ENCODE results near the gene FGD4.

FGD4 gene

GRCh38 chr12:32443491-32443890 is 44.1 kb downstream of the FGD4 start:
- Histone ChIP-seq H3K27ac (no peak overlapping the region), H3K4me3 (no peak overlapping the region), H3K9ac (ENCODE audit: insufficient read length) (no peak overlapping the region), H3K36me3 (ENCODE audit: insufficient read depth, low read length) (no peaks in the 10 kb centered on the region), H3K9me3 (ENCODE audit: low read depth, low read length) (no peaks in the 10 kb centered on the region)
- DNase-seq (ENCODE audit: low read depth, low spot score) = no peak
- TF ChIP-seq EZH2 (IDR thresholded peaks at IDR 0.05) (no peak), POLR2AphosphoS5 (IDR thresholded peaks at IDR 0.05; ENCODE audit: borderline replicate concordance, low read depth, low read length) (no peak), FOXP2 (optimal IDR thresholded peaks at IDR 0.05; ENCODE audit: control extremely low read depth, extremely low read length, insufficient read depth) (no peak)

GRCh38 chr12:32444895-32445294 is 45.5 kb downstream of the FGD4 start:
- DNase-seq (ENCODE audit: low read depth, low spot score) = no peak
- Histone ChIP-seq H3K27ac (no peak overlapping the region), H3K36me3 (ENCODE audit: insufficient read depth, low read length) (no peaks in the 10 kb centered on the region), H3K9ac (ENCODE audit: insufficient read length) (no peak overlapping the region), H3K9me3 (ENCODE audit: low read depth, low read length) (no peaks in the 10 kb centered on the region), H3K4me3 (no peak overlapping the region)
- TF ChIP-seq FOXP2 (optimal IDR thresholded peaks at IDR 0.05; ENCODE audit: control extremely low read depth, extremely low read length, insufficient read depth) (no peak), POLR2AphosphoS5 (IDR thresholded peaks at IDR 0.05; ENCODE audit: borderline replicate concordance, low read depth, low read length) (no peak), EZH2 (IDR thresholded peaks at IDR 0.05) (no peak)

DNA sequence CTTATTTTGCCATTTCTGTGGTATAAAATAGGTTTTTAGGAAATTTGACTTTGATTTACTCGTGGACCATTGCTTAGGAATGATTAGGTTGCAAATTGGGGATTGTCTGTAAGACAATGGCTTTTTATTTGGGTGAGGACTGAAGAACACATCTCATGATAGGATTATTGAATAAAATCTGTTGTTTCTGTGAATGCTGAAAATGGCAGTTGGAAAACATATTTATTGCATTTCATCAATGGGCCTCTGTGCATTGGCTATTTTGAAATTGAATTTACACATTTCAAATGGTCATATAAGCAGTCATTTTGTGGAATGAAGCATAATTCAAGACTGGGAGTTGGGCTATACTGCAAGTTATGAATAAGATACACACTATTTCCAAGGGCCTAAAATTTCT is 46.0 kb downstream of the FGD4 start:
- Histone ChIP-seq H3K9me3 (ENCODE audit: low read depth, low read length) (no peaks in the 10 kb centered on the region), H3K4me3 (no peak overlapping the region), H3K9ac (ENCODE audit: insufficient read length) (no peak overlapping the region), H3K36me3 (ENCODE audit: insufficient read depth, low read length) (no peaks in the 10 kb centered on the region), H3K27ac (no peak overlapping the region)
- TF ChIP-seq POLR2AphosphoS5 (IDR thresholded peaks at IDR 0.05; ENCODE audit: borderline replicate concordance, low read depth, low read length) = no peak
- TF ChIP-seq EZH2 (IDR thresholded peaks at IDR 0.05) = no peak
- TF ChIP-seq FOXP2 (optimal IDR thresholded peaks at IDR 0.05; ENCODE audit: control extremely low read depth, extremely low read length, insufficient read depth) = no peak
- DNase-seq (ENCODE audit: low read depth, low spot score) = no peak

GRCh38 chr12:32446316-32447119 is 47.2 kb downstream of the FGD4 start:
- TF ChIP-seq FOXP2 (optimal IDR thresholded peaks at IDR 0.05; ENCODE audit: control extremely low read depth, extremely low read length, insufficient read depth) (no peak), EZH2 (IDR thresholded peaks at IDR 0.05) (no peak), POLR2AphosphoS5 (IDR thresholded peaks at IDR 0.05; ENCODE audit: borderline replicate concordance, low read depth, low read length) (no peak)
- DNase-seq (ENCODE audit: low read depth, low spot score) = no peak
- Histone ChIP-seq H3K27ac (no peak overlapping the region), H3K4me3 (no peak overlapping the region), H3K36me3 (ENCODE audit: insufficient read depth, low read length) (no peaks in the 10 kb centered on the region), H3K9me3 (ENCODE audit: low read depth, low read length) (no peaks in the 10 kb centered on the region), H3K9ac (ENCODE audit: insufficient read length) (no peak overlapping the region)

- Histone ChIP-seq H3K4me3 (no peak overlapping the region), H3K9me3 (ENCODE audit: low read depth, low read length) (no peaks in the 10 kb centered on the region), H3K9ac (ENCODE audit: insufficient read length) (no peak overlapping the region), H3K27ac (no peak overlapping the region), H3K36me3 (ENCODE audit: insufficient read depth, low read length) (no peaks in the 10 kb centered on the region)
- no peak for DNase-seq (ENCODE audit: low read depth, low spot score)
- TF ChIP-seq POLR2AphosphoS5 (IDR thresholded peaks at IDR 0.05; ENCODE audit: borderline replicate concordance, low read depth, low read length) = no peak
- TF ChIP-seq FOXP2 (optimal IDR thresholded peaks at IDR 0.05; ENCODE audit: control extremely low read depth, extremely low read length, insufficient read depth) = no peak
- no peak for TF ChIP-seq EZH2 (IDR thresholded peaks at IDR 0.05)
Observed at GRCh38 chr12:32448586-32448985, 49.2 kb downstream of the FGD4 start.

DNA sequence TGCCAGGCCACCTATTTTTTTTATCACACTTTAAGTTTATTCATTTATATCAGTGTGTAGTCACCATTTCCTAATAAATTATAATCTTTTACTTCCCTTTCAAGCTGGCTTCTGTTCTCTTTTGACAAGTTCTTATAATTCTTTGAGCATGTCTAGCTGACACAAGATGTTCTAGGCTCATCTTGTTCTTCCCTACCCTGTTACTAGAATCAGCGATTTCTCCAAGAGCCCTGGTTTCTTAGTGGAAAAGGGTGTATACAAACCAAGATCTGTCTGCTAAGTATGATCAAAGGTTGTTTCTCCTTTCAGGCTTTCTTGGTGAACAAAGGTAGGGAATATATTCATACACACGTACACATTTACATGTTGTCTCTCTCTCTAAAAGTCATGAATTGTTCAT is 51.0 kb downstream of the FGD4 start:
- Histone ChIP-seq H3K9ac (ENCODE audit: insufficient read length) (no peak overlapping the region), H3K9me3 (ENCODE audit: low read depth, low read length) (no peaks in the 10 kb centered on the region), H3K36me3 (ENCODE audit: insufficient read depth, low read length) (no peaks in the 10 kb centered on the region), H3K27ac (no peak overlapping the region), H3K4me3 (no peak overlapping the region)
- TF ChIP-seq EZH2 (IDR thresholded peaks at IDR 0.05) (no peak), POLR2AphosphoS5 (IDR thresholded peaks at IDR 0.05; ENCODE audit: borderline replicate concordance, low read depth, low read length) (no peak), FOXP2 (optimal IDR thresholded peaks at IDR 0.05; ENCODE audit: control extremely low read depth, extremely low read length, insufficient read depth) (no peak)
- DNase-seq (ENCODE audit: low read depth, low spot score) = no peak

DNA sequence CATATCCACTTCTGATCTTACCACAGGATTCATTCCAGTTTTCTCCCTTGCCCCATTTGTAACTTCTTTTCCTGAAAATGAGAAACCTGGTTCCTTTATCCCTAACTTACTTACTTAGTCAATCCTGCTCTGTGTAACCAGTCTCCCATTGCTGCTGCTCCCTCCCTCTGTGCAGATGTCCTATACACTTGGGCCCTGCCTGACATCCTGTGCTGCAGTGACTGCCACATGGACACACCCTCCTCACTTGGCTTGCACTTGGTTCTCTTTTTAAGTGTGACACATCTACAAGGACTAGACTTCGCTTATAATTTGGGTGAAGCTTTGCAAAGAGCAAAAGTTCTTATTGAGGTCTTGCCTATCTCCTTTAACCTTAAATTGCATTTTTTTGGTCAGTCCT is 51.4 kb downstream of the FGD4 start:
- Histone ChIP-seq H3K36me3 (ENCODE audit: insufficient read depth, low read length) (no peaks in the 10 kb centered on the region), H3K9me3 (ENCODE audit: low read depth, low read length) (no peaks in the 10 kb centered on the region), H3K9ac (ENCODE audit: insufficient read length) (no peak overlapping the region), H3K4me3 (no peak overlapping the region), H3K27ac (no peak overlapping the region)
- TF ChIP-seq FOXP2 (optimal IDR thresholded peaks at IDR 0.05; ENCODE audit: control extremely low read depth, extremely low read length, insufficient read depth) (no peak), EZH2 (IDR thresholded peaks at IDR 0.05) (no peak), POLR2AphosphoS5 (IDR thresholded peaks at IDR 0.05; ENCODE audit: borderline replicate concordance, low read depth, low read length) (no peak)
- no peak for DNase-seq (ENCODE audit: low read depth, low spot score)

DNA sequence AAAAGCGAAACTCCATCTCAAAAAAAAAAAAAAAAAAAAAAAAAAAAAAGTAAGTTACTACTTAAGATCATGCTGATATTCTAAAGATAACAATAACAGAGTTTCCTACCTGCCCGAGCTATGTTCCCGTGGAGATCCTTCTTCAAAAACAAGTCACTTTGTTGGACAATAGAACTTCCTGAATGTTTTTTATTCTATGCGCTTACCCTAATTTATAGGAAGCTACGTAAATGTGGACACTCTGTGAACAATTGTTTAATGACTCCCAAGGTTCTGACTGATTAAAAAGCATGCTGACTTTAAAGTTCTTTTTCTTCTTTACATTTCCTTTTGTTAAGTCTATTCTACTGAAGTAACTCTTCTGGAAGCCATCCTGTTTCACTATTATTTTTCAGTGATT is 52.5 kb downstream of the FGD4 start:
- no peak overlapping the region for H3K27ac ChIP-seq
- no peaks in the 10 kb centered on the region for H3K9me3 ChIP-seq (ENCODE audit: low read depth, low read length)
- H3K4me3 ChIP-seq = no peak overlapping the region
- no peaks in the 10 kb centered on the region for H3K36me3 ChIP-seq (ENCODE audit: insufficient read depth, low read length)
- no peak for TF ChIP-seq FOXP2 (optimal IDR thresholded peaks at IDR 0.05; ENCODE audit: control extremely low read depth, extremely low read length, insufficient read depth)
- no peak for DNase-seq (ENCODE audit: low read depth, low spot score)
- H3K9ac ChIP-seq (ENCODE audit: insufficient read length) = no peak overlapping the region

GRCh38 chr12:32454075-32454474 is 54.7 kb downstream of the FGD4 start:
- Histone ChIP-seq H3K4me3 (no peak overlapping the region), H3K27ac (no peak overlapping the region), H3K9me3 (ENCODE audit: low read depth, low read length) (no peaks in the 10 kb centered on the region), H3K36me3 (ENCODE audit: insufficient read depth, low read length) (no peaks in the 10 kb centered on the region), H3K9ac (ENCODE audit: insufficient read length) (no peak overlapping the region)
- no peak for DNase-seq (ENCODE audit: low read depth, low spot score)
- TF ChIP-seq FOXP2 (optimal IDR thresholded peaks at IDR 0.05; ENCODE audit: control extremely low read depth, extremely low read length, insufficient read depth) = no peak
- no peak for TF ChIP-seq EZH2 (IDR thresholded peaks at IDR 0.05)
- no peak for TF ChIP-seq POLR2AphosphoS5 (IDR thresholded peaks at IDR 0.05; ENCODE audit: borderline replicate concordance, low read depth, low read length)
